CD4-positive, alpha-beta T cell treated with Interleukin-2 at 100 ng/mL for 4 hours (primary cell): ENCODE measurements around the gene TRIM28.

ENCODE experiments used
- DNase-seq: peaks from one replicate; pipeline ENCODE4 v3.0.0-alpha.2; 2020; ENCODE audit warnings: low spot score

TRIM28 gene

GRCh38 chr19:58549664-58550361 is 5.9 kb downstream of the TRIM28 start:
- DNase-seq, result no peak

- DNase-seq, result no peak
These were observed 6.7 kb downstream of the TRIM28 start for GRCh38 chr19:58550362-58551122.

DNA sequence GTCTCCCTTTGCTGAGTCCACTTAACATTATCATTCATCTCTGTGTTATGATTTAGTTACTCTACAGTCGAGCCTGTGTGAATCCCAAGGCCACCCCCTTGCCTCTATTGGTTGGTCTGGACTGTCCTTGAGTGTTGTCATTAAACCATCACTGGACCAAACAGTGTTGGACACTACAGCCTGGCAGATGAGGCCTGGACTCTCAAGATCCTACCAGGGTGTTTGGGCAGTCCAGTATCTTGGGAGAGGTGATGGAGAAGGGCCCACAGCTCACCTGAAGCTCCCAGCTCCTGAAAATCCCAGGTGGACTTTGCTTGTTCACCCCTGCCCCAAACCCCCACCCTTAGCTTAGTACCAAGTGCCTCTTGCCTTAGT is 7.2 kb downstream of the TRIM28 start:
- DNase-seq, result no peak

DNA sequence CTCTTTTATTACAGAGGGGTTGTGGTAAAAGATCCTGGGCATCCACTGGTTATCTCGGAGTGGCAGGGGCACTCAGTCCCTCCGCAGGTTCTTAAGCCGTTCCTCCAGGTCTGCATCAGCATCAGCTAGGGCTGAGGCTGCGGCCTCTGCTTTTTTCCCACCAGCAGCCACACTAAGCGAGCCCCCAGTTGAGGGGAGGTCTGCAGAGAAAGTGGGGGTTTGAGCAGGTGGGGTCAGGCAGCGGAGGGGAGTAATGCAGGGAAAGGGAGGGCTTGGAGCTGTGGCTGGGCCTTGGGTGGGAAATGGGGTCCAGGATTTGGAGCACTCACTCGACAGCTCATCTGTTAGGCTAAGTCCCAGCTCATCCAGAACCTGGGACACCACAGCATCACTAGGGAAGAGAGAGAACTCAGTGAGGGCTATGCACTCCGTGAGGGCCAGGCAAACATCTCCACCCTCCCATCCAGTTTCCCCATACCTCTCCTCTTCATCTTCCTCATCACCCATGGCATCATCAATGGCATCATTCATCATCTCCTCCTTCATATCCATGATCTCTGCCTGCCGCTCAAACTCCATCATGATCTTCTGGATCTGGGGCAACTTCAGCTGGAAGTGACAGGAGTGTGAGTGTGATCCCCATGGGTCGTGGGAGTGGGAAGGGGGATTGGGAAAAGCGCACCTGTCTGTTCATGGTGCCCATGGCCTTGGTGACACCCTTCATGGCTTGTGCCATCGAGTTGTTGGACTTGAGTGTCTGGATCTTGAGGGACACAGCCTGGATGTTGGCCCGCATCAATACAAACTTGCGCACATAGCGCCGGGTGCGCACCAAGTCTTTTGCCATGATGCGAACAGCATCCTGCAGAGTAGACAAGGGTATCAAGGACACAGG is 8.0 kb downstream of the TRIM28 start:
- no peak for DNase-seq

GRCh38 chr19:58552655-58553054 is 8.8 kb downstream of the TRIM28 start:
- DNase-seq, result no peak

- no peak for DNase-seq
These were observed 10.1 kb downstream of the TRIM28 start for GRCh38 chr19:58553799-58554493.

DNA sequence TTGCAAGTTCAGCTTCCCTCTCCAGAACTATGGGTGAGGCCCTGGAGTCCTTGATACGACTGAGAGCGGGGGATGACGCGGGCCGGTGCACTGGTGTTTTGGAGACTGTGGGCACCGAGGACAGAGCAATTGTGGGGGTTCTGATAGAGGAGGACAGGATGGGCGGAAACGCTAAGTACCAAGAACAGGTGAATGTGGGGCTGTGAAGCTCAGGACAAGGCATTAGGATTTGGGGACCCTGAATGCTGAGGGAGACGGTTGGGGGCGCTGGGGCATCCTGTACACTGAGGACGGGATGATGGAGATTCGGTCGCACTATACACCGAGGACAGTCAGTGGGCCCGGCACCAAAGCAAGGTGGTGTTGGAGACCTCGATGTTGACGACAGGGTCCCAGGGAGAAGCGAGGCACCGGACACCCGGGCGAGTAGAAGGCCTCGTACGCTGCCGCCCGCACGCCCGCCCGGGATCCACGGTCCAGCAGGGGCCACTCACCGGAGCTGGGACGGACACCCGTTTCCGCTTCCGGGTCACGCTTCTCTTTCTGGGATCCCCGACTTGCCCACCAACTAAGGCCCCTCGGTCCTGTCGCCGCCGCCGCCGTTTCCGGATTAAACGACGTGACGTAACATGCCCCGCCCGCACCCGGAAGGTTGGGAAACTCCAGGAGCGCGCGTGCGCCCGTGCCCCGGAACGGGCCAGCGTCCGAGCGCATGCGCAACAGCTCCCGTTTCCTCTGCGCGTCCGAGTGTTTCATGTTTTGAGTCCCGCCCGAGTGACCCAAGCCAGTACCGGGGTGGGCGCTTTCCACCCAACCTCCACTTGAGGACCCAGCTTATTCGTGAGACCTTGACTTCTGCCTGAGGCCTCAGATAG is 10.9 kb downstream of the TRIM28 start, which contains the start of gene CHMP2A:
TSS of gene CHMP2A (minus strand) at position 612 of the 875 bp plus-strand sequence. CDS start 893 bp downstream, outside the sequence.
- peak; percentile 97 for DNase-seq

DNA sequence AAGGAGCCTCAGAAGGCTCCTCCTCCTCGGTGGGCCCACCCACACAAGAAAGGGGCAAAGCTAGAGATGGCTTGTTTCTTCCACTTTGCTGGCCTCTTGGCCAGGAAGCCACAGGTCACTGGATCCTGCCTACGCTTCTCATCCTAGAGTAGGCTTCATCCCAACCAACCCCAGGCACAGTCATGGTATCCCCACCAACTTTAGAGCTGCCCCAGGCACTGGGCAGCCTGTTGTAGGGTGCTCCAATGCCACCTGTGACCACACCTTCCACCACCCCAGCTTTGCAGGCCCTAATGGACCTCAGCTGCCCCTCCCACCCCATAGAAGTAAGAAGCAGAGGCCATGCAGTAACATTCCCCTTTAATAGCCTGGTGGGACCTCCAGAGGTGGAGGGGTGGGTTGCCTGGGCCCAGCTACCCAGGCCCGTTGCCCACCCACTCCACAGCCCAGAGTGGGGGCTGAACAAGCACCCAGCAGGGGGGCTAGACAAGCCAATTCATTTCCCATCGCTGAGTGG is 11.6 kb downstream of the TRIM28 start:
- no peak for DNase-seq

DNA sequence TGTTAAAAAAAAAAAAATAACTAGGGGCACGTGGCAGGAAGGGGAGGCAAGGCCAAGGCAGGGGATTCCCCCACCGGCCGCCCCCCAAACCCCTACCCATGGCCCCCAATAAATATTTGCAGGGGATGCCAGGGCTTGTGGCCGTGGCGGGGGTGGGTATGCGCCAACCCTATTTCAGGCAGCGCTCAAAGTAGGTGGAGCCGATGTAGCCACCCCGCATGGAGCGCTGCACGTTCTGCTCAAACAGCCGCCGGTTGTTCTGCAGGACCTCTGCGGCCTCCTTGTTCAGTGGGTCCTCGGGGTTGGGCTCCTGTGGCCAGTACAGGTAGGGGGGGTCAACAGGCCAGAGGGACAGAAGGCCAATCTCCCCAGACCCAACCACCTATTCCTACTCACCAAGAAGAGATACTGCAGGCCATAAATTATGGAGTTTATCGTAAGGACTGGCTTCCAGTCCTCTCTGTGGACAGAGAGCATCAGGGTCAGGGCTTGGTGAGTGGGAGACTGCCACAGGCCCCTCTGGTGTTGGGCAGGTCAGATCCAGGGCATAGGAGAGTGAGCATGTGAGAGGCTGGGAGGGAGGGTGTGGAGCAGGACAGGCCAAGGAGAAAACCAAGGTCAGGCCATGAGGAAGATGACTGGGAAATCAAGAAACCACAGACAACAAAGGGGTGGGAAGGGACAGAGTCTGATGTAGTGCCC is 12.2 kb downstream of the TRIM28 start:
- no peak for DNase-seq

- no peak for DNase-seq
These were observed 12.9 kb downstream of the TRIM28 start for GRCh38 chr19:58556622-58557220.

- no peak for DNase-seq
These were observed 13.6 kb downstream of the TRIM28 start for GRCh38 chr19:58557221-58558065.

- DNase-seq, result peak; percentile 51
These were observed 14.3 kb downstream of the TRIM28 start, which contains the start of gene UBE2M for GRCh38 chr19:58558066-58558622. Gene UBE2M, minus strand, starts transcription at chr19:58558611. Its CDS starts 230 bp downstream, at chr19:58558381.

- peak; percentile 100 for DNase-seq
These were observed 14.9 kb downstream of the TRIM28 start for GRCh38 chr19:58558623-58559274.

- DNase-seq, result peak; percentile 53
These were observed 15.6 kb downstream of the TRIM28 start for GRCh38 chr19:58559275-58560006.

- DNase-seq, result no peak
These were observed 16.4 kb downstream of the TRIM28 start for GRCh38 chr19:58560007-58560887.

- DNase-seq, result no peak
These were observed 17.1 kb downstream of the TRIM28 start for GRCh38 chr19:58560921-58561320.
